B cell (primary cell): ENCODE data around the gene TTC4.

Source experiments
- CTCF ChIP-seq: fragments of 200-600 bp; IDR thresholded peaks from one replicate; pipeline ENCODE4 v1.8.0; 2022; ENCODE audit warnings: antibody characterized with exemption, mild to moderate bottlenecking
- EZH2 ChIP-seq: IDR thresholded peaks from 2 replicates; pipeline ENCODE4 v1.6.1; 2012; ENCODE audit warnings: borderline replicate concordance, low read depth, mild to moderate bottlenecking, moderate library complexity, low read length; ENCODE audit not compliant: insufficient read depth, poor library complexity, severe bottlenecking

DNA sequence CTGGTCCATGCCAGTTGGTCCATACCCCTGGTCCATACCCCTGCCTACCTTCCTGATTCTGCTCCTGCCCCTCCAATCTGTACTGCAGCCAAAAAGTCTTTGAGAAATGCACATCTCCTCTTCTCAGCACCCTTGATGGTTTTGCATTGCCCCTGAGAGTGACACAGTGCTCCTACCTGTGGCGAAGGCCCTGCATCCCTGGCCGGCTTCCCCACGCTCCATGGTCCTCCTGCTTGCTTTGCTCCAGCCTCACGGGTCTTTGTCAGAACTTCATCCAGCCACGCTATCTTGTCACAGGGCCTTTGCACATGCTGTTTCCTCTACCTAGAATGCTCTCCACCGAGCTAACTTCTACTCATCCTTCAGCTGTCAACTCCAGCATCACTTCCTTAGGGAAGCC, 32.2 kb upstream of the TTC4 start:
- TF ChIP-seq CTCF (no peak), EZH2 (no peak)
